PC-9 (cell line): ENCODE data around the gene SELENOM. TPM values are rescaled to one million over a fixed set of nuclear protein-coding genes. Genes with fewer than 3 reads are reported as not detected.

Source experiments
- BruUV-seq: library from RNA; stranded (reverse); fragments of 400-500 nt; replicated peaks from 2 replicates; lab custom pipeline; 2021; lab: Mats Ljungman, UMichigan
- CTCF ChIA-PET: fragments of 300-600 bp; sonication (Branson Sonifier 250); formaldehyde crosslinking; loops from one replicate; lab custom pipeline; 2022; ENCODE audit warnings: antibody characterized with exemption; lab: Charles Lee
- POLR2A ChIA-PET: fragments of 300-600 bp; sonication (Branson Sonifier 250); formaldehyde crosslinking; loops from one replicate; lab custom pipeline; 2022; ENCODE audit warnings: antibody characterized with exemption; ENCODE audit not compliant: unreplicated experiment; lab: Charles Lee
- DNase-seq, 2 experiments: peaks; one replicate each; pipeline versions ENCODE4 v3.0.0 to v3.0.0-alpha.2; 2015 to 2022; ENCODE audit warnings: mixed read lengths in 1 of 2
- H2AFZ ChIP-seq: fragments of 200-600 bp; sonication (generic); 2 replicates; pipeline ENCODE4 v1.8.1; 2017; ENCODE audit warnings: antibody characterized with exemption
- H3F3A ChIP-seq: fragments of 200-600 bp; sonication (generic); 2 replicates; pipeline ENCODE4 v1.8.1; 2017; ENCODE audit warnings: antibody characterized with exemption, mild to moderate bottlenecking, low read depth; ENCODE audit not compliant: insufficient read depth
- H3K27ac ChIP-seq: fragments of 200-600 bp; sonication (generic); 2 replicates; pipeline ENCODE4 v1.6.1; 2016; ENCODE audit warnings: mixed run types
- H3K27me3 ChIP-seq: fragments of 200-600 bp; sonication (generic); 2 replicates; pipeline ENCODE4 v1.6.1; 2016; ENCODE audit warnings: low read depth, mixed run types; ENCODE audit not compliant: insufficient read depth
- H3K36me3 ChIP-seq: fragments of 200-600 bp; sonication (generic); 2 replicates; pipeline ENCODE4 v1.6.1; 2016; ENCODE audit warnings: low read depth, mixed run types
- H3K4me1 ChIP-seq: fragments of 200-600 bp; sonication (generic); replicated peaks from 2 replicates; pipeline ENCODE4 v1.6.1; 2016; ENCODE audit warnings: mixed run types; ENCODE audit not compliant: insufficient read depth
- H3K4me2 ChIP-seq: fragments of 200-600 bp; sonication (generic); 2 replicates; pipeline ENCODE4 v1.6.1; 2017; ENCODE audit warnings: mixed run types
- H3K4me3 ChIP-seq: fragments of 200-600 bp; sonication (generic); 2 replicates; pipeline ENCODE4 v1.6.1; 2016; ENCODE audit warnings: mixed run types
- H3K79me2 ChIP-seq: fragments of 200-600 bp; sonication (generic); 2 replicates; pipeline ENCODE4 v1.6.1; 2017; ENCODE audit warnings: low read depth, mixed run types
- H3K9me2 ChIP-seq: fragments of 200-600 bp; sonication (generic); 2 replicates; pipeline ENCODE4 v1.8.1; 2017; ENCODE audit warnings: mild to moderate bottlenecking; ENCODE audit not compliant: insufficient read depth
- H3K9me3 ChIP-seq: fragments of 200-600 bp; sonication (generic); 2 replicates; pipeline ENCODE4 v1.8.1; 2016; ENCODE audit warnings: low read depth; ENCODE audit not compliant: insufficient read depth
- H4K20me1 ChIP-seq: fragments of 200-600 bp; sonication (generic); 2 replicates; pipeline ENCODE4 v1.8.1; 2017; ENCODE audit not compliant: insufficient read depth
- EZH2 ChIP-seq: fragments of 200-600 bp; sonication (generic); IDR thresholded peaks from 2 replicates; pipeline ENCODE4 v1.8.0; 2017; ENCODE audit warnings: antibody characterized with exemption, low read depth
- intact Hi-C: fragments of 100-400 bp; cut with micrococcal nuclease; formaldehyde crosslinking; loops from one replicate; pipeline ENCODE4 v1.10.0; 2022; ENCODE audit not compliant: unreplicated experiment
- total RNA-seq: library from RNA; stranded (reverse); gene quantifications from 2 replicates; pipeline ENCODE4 v1.2.3, GENCODE V29; 2021
- TF ChIP-seq, protein P1 (sequence below): fragments of 200-600 bp; sonication (generic); conservative IDR thresholded peaks from 2 replicates; pipeline ENCODE4 v1.6.1; 2017; ENCODE audit warnings: mixed run types, antibody characterized with exemption, mild to moderate bottlenecking, moderate library complexity

SELENOM gene
- total RNA-seq, 1 experiment from 2014 or later = 20.7 TPM

GRCh38 chr22:31148953-31149627 is 41.7 kb upstream of the SELENOM start:
- H3K79me2 ChIP-seq = no peaks in the 10 kb centered on the region
- H3K36me3 ChIP-seq = no peaks in the 10 kb centered on the region
- intact Hi-C loops = loop anchor here (1.0 to 2.0 kb wide), 5 partner anchors 42 to 202 kb away; partner anchors contain the start of gene SELENOM
- H3K9me3 ChIP-seq = peaks cover 15% of the 10 kb centered on the region
- peak; percentile 60 to 71 for DNase-seq
- no peak for TF ChIP-seq EZH2
- TF ChIP-seq, protein P1, sequence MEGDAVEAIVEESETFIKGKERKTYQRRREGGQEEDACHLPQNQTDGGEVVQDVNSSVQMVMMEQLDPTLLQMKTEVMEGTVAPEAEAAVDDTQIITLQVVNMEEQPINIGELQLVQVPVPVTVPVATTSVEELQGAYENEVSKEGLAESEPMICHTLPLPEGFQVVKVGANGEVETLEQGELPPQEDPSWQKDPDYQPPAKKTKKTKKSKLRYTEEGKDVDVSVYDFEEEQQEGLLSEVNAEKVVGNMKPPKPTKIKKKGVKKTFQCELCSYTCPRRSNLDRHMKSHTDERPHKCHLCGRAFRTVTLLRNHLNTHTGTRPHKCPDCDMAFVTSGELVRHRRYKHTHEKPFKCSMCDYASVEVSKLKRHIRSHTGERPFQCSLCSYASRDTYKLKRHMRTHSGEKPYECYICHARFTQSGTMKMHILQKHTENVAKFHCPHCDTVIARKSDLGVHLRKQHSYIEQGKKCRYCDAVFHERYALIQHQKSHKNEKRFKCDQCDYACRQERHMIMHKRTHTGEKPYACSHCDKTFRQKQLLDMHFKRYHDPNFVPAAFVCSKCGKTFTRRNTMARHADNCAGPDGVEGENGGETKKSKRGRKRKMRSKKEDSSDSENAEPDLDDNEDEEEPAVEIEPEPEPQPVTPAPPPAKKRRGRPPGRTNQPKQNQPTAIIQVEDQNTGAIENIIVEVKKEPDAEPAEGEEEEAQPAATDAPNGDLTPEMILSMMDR = peak; percentile 97
- no peak overlapping the region for H3K27ac ChIP-seq
- H2AFZ ChIP-seq = no peak overlapping the region
- H3K27me3 ChIP-seq = no peaks in the 10 kb centered on the region
- ChIA-PET POLR2A (interaction anchor here (0.6 kb wide), 1 partner anchor 555 kb away, joined by 10 read pairs; no protein-coding TSS in a partner anchor), CTCF (interaction anchor here (0.6 to 0.7 kb wide), 3 partner anchors 42 to 363 kb away, joined by 3 to 7 read pairs (median 3); partner anchors contain the start of gene SELENOM)
- BruUV-seq = no TSS peak
- H3F3A ChIP-seq = peaks cover 4% of the 10 kb centered on the region; the same call in 1 of the 2 replicates
- H3K4me1 ChIP-seq = 0 out of 2 replicates have a peak, but pooled peaks cover 6% of the 10 kb centered on the region
- no peak overlapping the region for H3K4me2 ChIP-seq
- no peak overlapping the region for H3K4me3 ChIP-seq
- H4K20me1 ChIP-seq = no peaks in the 10 kb centered on the region
- no peaks in the 10 kb centered on the region for H3K9me2 ChIP-seq

GRCh38 chr22:31148488-31148887 is 41.1 kb upstream of the SELENOM start:
- Histone ChIP-seq H3K9me3 (peaks cover 15% of the 10 kb centered on the region), H3K4me3 (no peak overlapping the region), H3K4me1 (0 out of 2 replicates have a peak, but pooled peaks cover 6% of the 10 kb centered on the region), H3F3A (peaks cover 8% of the 10 kb centered on the region; the same call in 1 of the 2 replicates), H4K20me1 (no peaks in the 10 kb centered on the region), H3K9me2 (no peaks in the 10 kb centered on the region), H3K27me3 (no peaks in the 10 kb centered on the region), H3K27ac (no peak overlapping the region), H2AFZ (no peak overlapping the region), H3K36me3 (no peaks in the 10 kb centered on the region), H3K4me2 (no peak overlapping the region), H3K79me2 (no peaks in the 10 kb centered on the region)
- ChIA-PET CTCF (interaction anchor here (0.7 kb wide), 1 partner anchor 41 kb away, joined by 3 read pairs; the partner anchor contains the start of gene SELENOM), POLR2A (interaction anchor here (0.6 kb wide), 1 partner anchor 554 kb away, joined by 10 read pairs; no protein-coding TSS in a partner anchor)
- intact Hi-C loops = loop anchor here (2.0 kb wide), 2 partner anchors 124 to 202 kb away; no protein-coding TSS in a partner anchor
- no TSS peak for BruUV-seq
- no peak for DNase-seq
- TF ChIP-seq, protein P1 = no peak
- TF ChIP-seq EZH2 = no peak

- Histone ChIP-seq H3F3A (peaks cover 8% of the 10 kb centered on the region; the same call in 1 of the 2 replicates), H3K9me2 (no peaks in the 10 kb centered on the region), H4K20me1 (no peaks in the 10 kb centered on the region), H3K36me3 (no peaks in the 10 kb centered on the region), H3K4me3 (no peak overlapping the region), H3K27ac (no peak overlapping the region), H3K9me3 (peaks cover 15% of the 10 kb centered on the region), H3K4me2 (no peak overlapping the region), H3K79me2 (no peaks in the 10 kb centered on the region), H2AFZ (no peak overlapping the region), H3K27me3 (peaks cover 4% of the 10 kb centered on the region; the same call in 1 of the 2 replicates), H3K4me1 (0 out of 2 replicates have a peak, but pooled peaks cover 6% of the 10 kb centered on the region)
- DNase-seq = peak in 1 of 2 experiments; percentile 57
- TF ChIP-seq, protein P1 = no peak
- TF ChIP-seq EZH2 = no peak
- no TSS peak for BruUV-seq
- CTCF ChIA-PET = no interaction called here
- POLR2A ChIA-PET = no interaction called here
- intact Hi-C loops = no loop called here
Measured at GRCh38 chr22:31144223-31144622, 36.9 kb upstream of the SELENOM start.
